Measurements from ENCODE around the gene LRRC25. TPM values are rescaled to one million over a fixed set of nuclear protein-coding genes. Genes with fewer than 3 reads are reported as not detected.
A peak's percentile ranks its signal among the peaks of the same experiment; 100 is the strongest.

LRRC25 gene
- total and polyA plus RNA-seq, 2 donors (not counting 1 experiment from before 2014, with no cell fraction given) = 0.10 to 1.2 TPM

DNA sequence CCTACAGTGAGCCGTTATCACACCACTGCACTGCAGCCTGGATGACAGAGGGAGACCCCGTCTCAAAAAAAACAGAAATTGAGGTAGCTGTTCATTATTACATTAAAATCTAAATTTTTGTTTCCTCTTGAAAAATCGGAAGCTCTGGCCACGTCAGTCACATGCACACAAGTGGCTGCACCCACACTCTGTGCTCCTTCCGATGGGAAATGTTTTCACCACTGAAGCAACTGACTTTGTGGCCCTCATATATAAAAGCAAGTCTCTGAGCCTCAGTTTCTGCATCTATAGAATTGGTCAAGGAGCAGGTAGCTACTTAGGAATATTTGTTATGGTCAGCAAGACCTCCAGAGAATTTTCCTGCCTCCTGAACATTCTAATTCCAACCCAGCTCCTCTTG lies 4.5 kb downstream of the LRRC25 start:
- H3K27me3 ChIP-seq (ENCODE audit: control insufficient read depth, insufficient read depth, low read length) = peaks cover 2% of the 10 kb centered on the region
- no peak overlapping the region for H3K4me3 ChIP-seq (replicated peaks in 1 of 4; ENCODE audit: control extremely low read depth in 1 of 4, insufficient read depth in 1 of 4, low read depth in 3 of 4, low read length in 4 of 4)
- H2AFZ ChIP-seq (ENCODE audit: low read length) = no peak overlapping the region
- H3K27ac ChIP-seq (ENCODE audit: insufficient read depth, low read length) = no peak overlapping the region
- H3K9me3 ChIP-seq (ENCODE audit: control insufficient read depth, insufficient read depth, low read depth, low read length) = no peaks in the 10 kb centered on the region
- H3K4me1 ChIP-seq (ENCODE audit: control insufficient read depth, extremely low read depth, insufficient read depth, low read length) = peaks cover 6% of the 10 kb centered on the region
- TF ChIP-seq, protein P1, sequence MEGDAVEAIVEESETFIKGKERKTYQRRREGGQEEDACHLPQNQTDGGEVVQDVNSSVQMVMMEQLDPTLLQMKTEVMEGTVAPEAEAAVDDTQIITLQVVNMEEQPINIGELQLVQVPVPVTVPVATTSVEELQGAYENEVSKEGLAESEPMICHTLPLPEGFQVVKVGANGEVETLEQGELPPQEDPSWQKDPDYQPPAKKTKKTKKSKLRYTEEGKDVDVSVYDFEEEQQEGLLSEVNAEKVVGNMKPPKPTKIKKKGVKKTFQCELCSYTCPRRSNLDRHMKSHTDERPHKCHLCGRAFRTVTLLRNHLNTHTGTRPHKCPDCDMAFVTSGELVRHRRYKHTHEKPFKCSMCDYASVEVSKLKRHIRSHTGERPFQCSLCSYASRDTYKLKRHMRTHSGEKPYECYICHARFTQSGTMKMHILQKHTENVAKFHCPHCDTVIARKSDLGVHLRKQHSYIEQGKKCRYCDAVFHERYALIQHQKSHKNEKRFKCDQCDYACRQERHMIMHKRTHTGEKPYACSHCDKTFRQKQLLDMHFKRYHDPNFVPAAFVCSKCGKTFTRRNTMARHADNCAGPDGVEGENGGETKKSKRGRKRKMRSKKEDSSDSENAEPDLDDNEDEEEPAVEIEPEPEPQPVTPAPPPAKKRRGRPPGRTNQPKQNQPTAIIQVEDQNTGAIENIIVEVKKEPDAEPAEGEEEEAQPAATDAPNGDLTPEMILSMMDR (conservative IDR thresholded peaks at IDR 0.05 in 1 of 2, IDR thresholded peaks at IDR 0.05 in 1 of 2; ENCODE audit: low read depth in 1 of 2, low read length in 2 of 2) = no peak
- no peak for TF ChIP-seq EZH2 (IDR thresholded peaks at IDR 0.05; ENCODE audit: low read length, missing control alignments)
- peaks cover 2% of the 10 kb centered on the region for H3K36me3 ChIP-seq (ENCODE audit: control insufficient read depth, insufficient read depth, low read length)
- no peak overlapping the region for H3K4me2 ChIP-seq (ENCODE audit: extremely low read depth, insufficient read depth, low read length)
- H3K9ac ChIP-seq (ENCODE audit: insufficient read depth, low read length) = no peak overlapping the region
- H4K20me1 ChIP-seq (ENCODE audit: control insufficient read depth, extremely low read depth, insufficient read depth, low read length) = no peaks in the 10 kb centered on the region
- H3K79me2 ChIP-seq (ENCODE audit: control insufficient read depth, insufficient read depth, low read length) = no peaks in the 10 kb centered on the region
- no peak for DNase-seq (ENCODE audit: low read depth in 2 of 2)

DNA sequence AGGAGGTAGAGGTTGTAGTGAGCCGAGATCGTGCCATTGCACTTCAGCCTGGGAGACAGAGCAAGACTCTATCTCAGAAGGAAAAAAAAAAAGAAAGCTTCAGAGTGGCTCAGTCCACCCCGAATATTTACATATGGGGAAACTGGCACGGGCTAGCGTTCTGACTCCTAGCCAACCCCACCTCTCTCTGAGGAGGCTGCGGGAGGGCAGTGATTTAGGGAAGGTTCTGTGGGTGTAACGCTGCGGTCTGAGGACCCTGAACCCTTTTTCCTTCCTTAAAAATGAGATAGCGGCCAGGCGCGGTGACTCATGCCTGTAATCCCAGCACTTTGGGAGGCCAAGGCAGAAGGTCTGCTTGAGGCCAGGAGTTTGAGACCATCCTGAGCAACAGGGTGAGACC lies 5.0 kb downstream of the LRRC25 start:
- no peak overlapping the region for H3K9ac ChIP-seq (ENCODE audit: insufficient read depth, low read length)
- peaks cover 2% of the 10 kb centered on the region for H3K27me3 ChIP-seq (ENCODE audit: control insufficient read depth, insufficient read depth, low read length)
- no peaks in the 10 kb centered on the region for H3K79me2 ChIP-seq (ENCODE audit: control insufficient read depth, insufficient read depth, low read length)
- TF ChIP-seq EZH2 (IDR thresholded peaks at IDR 0.05; ENCODE audit: low read length, missing control alignments) = no peak
- TF ChIP-seq, protein P1 (conservative IDR thresholded peaks at IDR 0.05 in 1 of 2, IDR thresholded peaks at IDR 0.05 in 1 of 2; ENCODE audit: low read depth in 1 of 2, low read length in 2 of 2) = no peak
- H3K27ac ChIP-seq (ENCODE audit: insufficient read depth, low read length) = no peak overlapping the region
- no peaks in the 10 kb centered on the region for H4K20me1 ChIP-seq (ENCODE audit: control insufficient read depth, extremely low read depth, insufficient read depth, low read length)
- peaks cover 2% of the 10 kb centered on the region for H3K36me3 ChIP-seq (ENCODE audit: control insufficient read depth, insufficient read depth, low read length)
- H3K4me1 ChIP-seq (ENCODE audit: control insufficient read depth, extremely low read depth, insufficient read depth, low read length) = peaks cover 5% of the 10 kb centered on the region
- H2AFZ ChIP-seq (ENCODE audit: low read length) = no peak overlapping the region
- no peaks in the 10 kb centered on the region for H3K9me3 ChIP-seq (ENCODE audit: control insufficient read depth, insufficient read depth, low read depth, low read length)
- no peak overlapping the region for H3K4me3 ChIP-seq (replicated peaks in 1 of 4; ENCODE audit: control extremely low read depth in 1 of 4, insufficient read depth in 1 of 4, low read depth in 3 of 4, low read length in 4 of 4)
- peak; percentile 70 to 71 for DNase-seq (ENCODE audit: low read depth in 2 of 2)
- H3K4me2 ChIP-seq (ENCODE audit: extremely low read depth, insufficient read depth, low read length) = no peak overlapping the region

DNA sequence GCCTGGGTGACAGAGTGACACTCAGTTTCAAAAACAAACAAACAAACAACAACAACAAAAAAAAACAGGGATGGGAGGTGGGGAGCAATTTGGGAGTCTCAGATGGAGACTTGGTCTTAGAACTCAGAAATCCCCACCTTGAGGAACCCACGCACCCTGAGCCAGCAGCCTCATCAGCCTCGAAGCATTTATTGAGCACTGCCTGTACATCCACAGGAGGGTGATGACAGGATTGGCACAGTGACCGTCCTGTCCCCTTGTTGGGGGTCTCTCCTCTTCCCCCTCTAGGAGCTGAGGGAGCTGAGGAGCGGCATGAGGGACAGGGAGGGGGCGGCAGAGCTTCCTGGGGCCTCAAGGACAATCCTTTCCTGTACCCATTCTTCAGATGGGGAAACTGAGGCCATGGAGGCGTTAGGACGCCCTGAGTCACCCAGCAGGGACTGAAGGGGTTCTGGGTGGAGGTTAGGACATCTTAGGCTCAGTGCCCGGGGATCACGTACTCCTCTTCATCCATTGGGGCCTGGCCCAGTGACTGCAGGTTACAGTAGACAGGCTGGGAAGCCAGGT lies 5.8 kb downstream of the LRRC25 start:
- no peak overlapping the region for H3K4me2 ChIP-seq (ENCODE audit: extremely low read depth, insufficient read depth, low read length)
- peaks cover 2% of the 10 kb centered on the region for H3K27me3 ChIP-seq (ENCODE audit: control insufficient read depth, insufficient read depth, low read length)
- H3K27ac ChIP-seq (ENCODE audit: insufficient read depth, low read length) = no peak overlapping the region
- no peak overlapping the region for H2AFZ ChIP-seq (ENCODE audit: low read length)
- TF ChIP-seq EZH2 (IDR thresholded peaks at IDR 0.05; ENCODE audit: low read length, missing control alignments) = no peak
- TF ChIP-seq, protein P1 (conservative IDR thresholded peaks at IDR 0.05 in 1 of 2, IDR thresholded peaks at IDR 0.05 in 1 of 2; ENCODE audit: low read depth in 1 of 2, low read length in 2 of 2) = no peak
- H3K36me3 ChIP-seq (ENCODE audit: control insufficient read depth, insufficient read depth, low read length) = peaks cover 2% of the 10 kb centered on the region
- H3K9me3 ChIP-seq (ENCODE audit: control insufficient read depth, insufficient read depth, low read depth, low read length) = no peaks in the 10 kb centered on the region
- peaks cover 4% of the 10 kb centered on the region for H3K4me1 ChIP-seq (ENCODE audit: control insufficient read depth, extremely low read depth, insufficient read depth, low read length)
- no peak for DNase-seq (ENCODE audit: low read depth in 2 of 2)
- no peak overlapping the region for H3K4me3 ChIP-seq (replicated peaks in 1 of 4; ENCODE audit: control extremely low read depth in 1 of 4, insufficient read depth in 1 of 4, low read depth in 3 of 4, low read length in 4 of 4)
- no peak overlapping the region for H3K9ac ChIP-seq (ENCODE audit: insufficient read depth, low read length)
- peaks cover 2% of the 10 kb centered on the region for H3K79me2 ChIP-seq (ENCODE audit: control insufficient read depth, insufficient read depth, low read length)
- no peaks in the 10 kb centered on the region for H4K20me1 ChIP-seq (ENCODE audit: control insufficient read depth, extremely low read depth, insufficient read depth, low read length)
